ENCODE results near the gene MDP1.

The MDP1 gene

DNA sequence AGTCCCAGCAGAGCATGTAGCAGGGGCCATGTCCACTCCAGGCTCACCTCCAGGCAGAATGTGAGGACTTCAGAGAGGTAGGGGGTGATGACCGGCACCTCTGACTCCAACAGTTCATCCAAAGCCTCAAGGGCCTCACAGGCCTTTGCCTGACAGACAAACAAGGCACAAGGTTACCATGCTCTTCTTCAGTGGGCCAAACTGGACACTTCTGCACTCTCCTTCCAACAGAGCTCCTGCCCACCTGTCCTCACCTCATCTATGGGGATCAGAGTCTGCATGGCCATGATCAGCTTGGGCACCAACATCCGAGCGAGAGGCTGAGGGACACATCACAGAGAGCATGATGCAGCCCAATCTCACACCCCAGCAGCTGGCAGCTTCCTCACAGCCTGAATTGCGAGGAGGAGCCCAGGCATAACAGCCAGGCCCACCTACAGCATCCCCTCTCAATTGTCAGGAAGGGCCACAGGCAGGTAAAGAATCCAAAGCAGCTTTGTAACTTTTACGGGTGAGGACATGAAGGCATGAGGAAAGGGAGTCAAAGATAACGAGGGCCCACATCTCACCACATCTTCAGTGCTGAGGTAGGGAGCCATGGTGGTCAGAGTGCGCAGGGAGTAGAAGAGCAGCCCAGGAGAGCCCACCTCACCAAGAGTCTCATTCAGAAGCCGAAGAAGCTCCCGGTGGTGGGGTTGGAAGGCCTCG lies 28.9 kb downstream of the MDP1 start:
- DNase-seq (ENCODE audit: extremely low spot score) = no peak
- POLR2A ChIA-PET = interaction anchor here (1.0 to 3.2 kb wide), 6 partner anchors 7 to 81 kb away, joined by 3 to 20 read pairs (median 7); partner anchors contain the start of genes CHMP4A, EMC9 and TM9SF1
- TF ChIP-seq ARNT (IDR thresholded peaks at IDR 0.05) = no peak
- TF ChIP-seq SUZ12 (IDR thresholded peaks at IDR 0.05) = no peak
- no peak for TF ChIP-seq FOXM1 (IDR thresholded peaks at IDR 0.05; ENCODE audit: borderline replicate concordance)
- TF ChIP-seq BHLHE40 (IDR thresholded peaks at IDR 0.05; ENCODE audit: borderline replicate concordance) = no peak
- no peak for TF ChIP-seq TARDBP (IDR thresholded peaks at IDR 0.05)
- no peak for TF ChIP-seq L3MBTL2 (conservative IDR thresholded peaks at IDR 0.05)
- TF ChIP-seq FOXK2 (IDR thresholded peaks at IDR 0.05) = no peak
- TF ChIP-seq ELF4 (IDR thresholded peaks at IDR 0.05) = no peak
- no peak for TF ChIP-seq NFRKB (IDR thresholded peaks at IDR 0.05)
- CTCF ChIA-PET = interaction anchor here (1.7 kb wide), 1 partner anchor 26 kb away, joined by 3 read pairs; the partner anchor contains the start of gene IRF9

DNA sequence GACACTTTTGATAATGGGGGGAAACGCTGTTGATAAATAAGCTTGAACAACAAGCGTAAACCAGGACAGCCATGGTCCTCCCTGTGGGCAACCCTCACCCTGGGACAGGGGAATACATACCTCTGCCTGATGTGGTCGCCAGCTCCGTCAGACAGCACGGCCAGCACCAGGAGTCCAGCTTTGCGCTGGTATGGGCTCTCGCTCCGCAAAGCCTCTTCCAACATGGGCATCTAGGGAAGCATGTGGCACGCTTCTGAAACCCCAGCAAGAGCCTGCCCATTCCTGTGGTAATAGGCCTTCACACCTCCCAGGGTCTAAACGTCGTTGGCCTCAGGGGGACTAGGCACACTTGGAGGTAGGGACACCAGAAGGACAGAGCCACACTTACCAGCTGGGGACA lies 30.1 kb downstream of the MDP1 start:
- DNase-seq (ENCODE audit: extremely low spot score) = no peak
- ChIA-PET CTCF (interaction anchor here (1.6 kb wide), 1 partner anchor 24 kb away, joined by 4 read pairs; the partner anchor contains the start of gene IRF9), POLR2A (interaction anchor here (0.7 to 2.9 kb wide), 4 partner anchors 8 to 44 kb away, joined by 3 to 14 read pairs (median 4); partner anchors contain the start of genes EMC9 and TM9SF1)
- TF ChIP-seq TARDBP (IDR thresholded peaks at IDR 0.05) = no peak
- TF ChIP-seq FOXM1 (IDR thresholded peaks at IDR 0.05; ENCODE audit: borderline replicate concordance) = no peak
- no peak for TF ChIP-seq BHLHE40 (IDR thresholded peaks at IDR 0.05; ENCODE audit: borderline replicate concordance)
- TF ChIP-seq CTBP1 (IDR thresholded peaks at IDR 0.05; ENCODE audit: borderline replicate concordance) = no peak
- no peak for TF ChIP-seq NFRKB (IDR thresholded peaks at IDR 0.05)
- TF ChIP-seq HDGF (IDR thresholded peaks at IDR 0.05; ENCODE audit: borderline replicate concordance) = no peak
- TF ChIP-seq ARNT (IDR thresholded peaks at IDR 0.05) = no peak
- TF ChIP-seq, protein P1, sequence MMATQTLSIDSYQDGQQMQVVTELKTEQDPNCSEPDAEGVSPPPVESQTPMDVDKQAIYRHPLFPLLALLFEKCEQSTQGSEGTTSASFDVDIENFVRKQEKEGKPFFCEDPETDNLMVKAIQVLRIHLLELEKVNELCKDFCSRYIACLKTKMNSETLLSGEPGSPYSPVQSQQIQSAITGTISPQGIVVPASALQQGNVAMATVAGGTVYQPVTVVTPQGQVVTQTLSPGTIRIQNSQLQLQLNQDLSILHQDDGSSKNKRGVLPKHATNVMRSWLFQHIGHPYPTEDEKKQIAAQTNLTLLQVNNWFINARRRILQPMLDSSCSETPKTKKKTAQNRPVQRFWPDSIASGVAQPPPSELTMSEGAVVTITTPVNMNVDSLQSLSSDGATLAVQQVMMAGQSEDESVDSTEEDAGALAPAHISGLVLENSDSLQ (IDR thresholded peaks at IDR 0.05) = no peak
- TF ChIP-seq ZNF384 (IDR thresholded peaks at IDR 0.05) = no peak
- no peak for TF ChIP-seq SP1 (IDR thresholded peaks at IDR 0.05)
- TF ChIP-seq L3MBTL2 (conservative IDR thresholded peaks at IDR 0.05) = no peak
- TF ChIP-seq LEF1 (IDR thresholded peaks at IDR 0.05; ENCODE audit: borderline replicate concordance) = no peak
- TF ChIP-seq ELF4 (IDR thresholded peaks at IDR 0.05) = no peak
- TF ChIP-seq FOXK2 (IDR thresholded peaks at IDR 0.05) = no peak
- TF ChIP-seq FOXA1 (IDR thresholded peaks at IDR 0.05) = no peak
- TF ChIP-seq SUZ12 (IDR thresholded peaks at IDR 0.05) = no peak

DNA sequence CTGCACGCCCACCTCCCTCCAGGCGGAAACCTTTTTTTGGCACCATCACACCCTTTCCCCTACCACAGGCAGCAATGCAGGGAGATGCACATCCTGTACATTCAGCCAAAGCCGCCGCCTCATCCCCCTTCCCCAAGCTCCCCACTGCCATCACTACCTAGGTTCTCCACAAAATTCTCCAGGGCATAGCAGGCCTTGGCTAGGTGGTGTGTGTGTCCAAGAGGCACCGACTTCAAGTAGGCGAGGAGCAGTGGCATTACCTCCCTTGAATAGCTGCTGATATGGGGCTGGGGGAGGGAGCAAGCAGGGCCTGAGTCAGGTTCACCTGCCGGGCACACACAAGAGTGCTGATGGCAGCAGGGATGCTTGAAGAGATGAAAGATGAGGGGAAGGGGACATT lies 30.8 kb downstream of the MDP1 start:
- TF ChIP-seq SP1 (IDR thresholded peaks at IDR 0.05) (no peak), BHLHE40 (IDR thresholded peaks at IDR 0.05; ENCODE audit: borderline replicate concordance) (no peak), FOXK2 (IDR thresholded peaks at IDR 0.05) (no peak)
- CTCF ChIA-PET = interaction anchor here (1.6 kb wide), 1 partner anchor 24 kb away, joined by 4 read pairs; the partner anchor contains the start of gene IRF9
- POLR2A ChIA-PET = interaction anchor here (0.7 to 2.9 kb wide), 3 partner anchors 8 to 44 kb away, joined by 3 to 14 read pairs (median 4); partner anchors contain the start of genes EMC9 and TM9SF1
- DNase-seq (ENCODE audit: extremely low spot score) = no peak

DNA sequence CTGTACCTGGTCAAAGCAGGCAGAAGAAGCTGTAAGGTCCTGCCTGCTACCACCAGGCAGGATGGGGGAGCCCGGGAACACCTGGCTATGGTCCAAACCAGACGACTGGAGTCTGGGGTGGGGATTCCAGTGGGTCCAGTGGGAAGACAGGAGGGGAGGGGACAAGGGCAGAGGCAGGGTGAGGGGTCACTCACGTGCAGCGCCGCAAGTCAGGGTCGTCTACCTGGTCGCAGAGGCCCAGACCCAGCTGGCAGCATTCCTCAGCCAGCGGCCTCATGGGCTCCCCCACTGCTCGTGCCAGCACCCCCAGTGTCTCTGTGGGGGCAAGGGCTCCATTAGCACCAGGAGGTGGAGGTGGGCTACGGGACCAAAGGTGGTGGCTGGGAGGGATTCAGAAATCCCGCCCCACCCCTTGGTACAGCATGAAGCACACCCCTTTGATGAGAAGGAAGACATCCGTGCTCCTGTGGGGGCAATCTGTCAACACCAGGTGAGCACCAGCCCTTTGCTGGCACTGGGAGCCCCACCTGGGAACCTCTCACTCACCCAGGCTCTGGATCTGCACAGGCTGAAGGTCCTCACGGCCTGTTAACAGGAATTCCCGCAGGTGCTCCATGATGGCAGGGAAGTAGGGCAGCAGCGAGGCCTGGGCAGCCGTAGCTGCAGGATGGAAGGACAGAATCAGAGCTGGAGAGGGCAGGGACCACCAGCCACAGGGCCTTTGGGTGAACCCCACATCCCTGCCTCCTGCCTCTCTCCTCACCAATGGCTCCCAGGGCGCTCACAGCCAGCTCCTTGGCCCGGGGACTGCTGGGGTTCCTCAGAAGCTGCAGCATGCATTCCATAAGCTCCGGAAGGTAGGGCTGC lies 31.5 kb downstream of the MDP1 start:
- DNase-seq (ENCODE audit: extremely low spot score) = no peak
- ChIA-PET CTCF (interaction anchor here (1.6 kb wide), 1 partner anchor 23 kb away, joined by 4 read pairs; the partner anchor contains the start of gene IRF9), POLR2A (interaction anchor here (2.9 kb wide), 1 partner anchor 11 kb away, joined by 14 read pairs; the partner anchor contains the start of gene TM9SF1)
- TF ChIP-seq, protein P1 (IDR thresholded peaks at IDR 0.05) = no peak
- TF ChIP-seq BHLHE40 (IDR thresholded peaks at IDR 0.05; ENCODE audit: borderline replicate concordance) (no peak), TARDBP (IDR thresholded peaks at IDR 0.05) (no peak), ARNT (IDR thresholded peaks at IDR 0.05) (no peak), LEF1 (IDR thresholded peaks at IDR 0.05; ENCODE audit: borderline replicate concordance) (no peak), L3MBTL2 (conservative IDR thresholded peaks at IDR 0.05) (no peak)

DNA sequence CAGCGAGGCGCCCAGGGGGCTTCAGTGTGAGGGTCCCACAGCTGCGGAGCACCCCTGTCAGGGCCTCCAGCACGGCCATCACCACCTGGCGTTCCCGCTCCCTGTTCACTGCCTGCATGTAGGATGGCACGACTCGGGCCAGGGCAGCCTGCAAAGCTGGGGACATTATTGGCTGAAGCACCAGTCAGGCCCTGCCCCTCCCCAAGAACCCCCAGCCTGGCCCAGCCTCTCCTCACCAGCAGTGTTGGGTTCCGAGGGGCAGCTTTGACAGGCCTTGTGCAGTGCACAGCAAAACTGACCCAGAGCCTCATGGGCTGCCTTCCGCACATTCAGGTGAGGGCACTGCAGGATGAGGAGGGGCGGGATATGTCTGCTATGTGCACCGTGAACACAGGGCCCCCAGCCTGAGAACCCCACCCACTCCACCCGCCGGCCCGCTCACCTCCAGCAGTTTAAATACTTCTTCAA lies 32.8 kb downstream of the MDP1 start:
- no peak for DNase-seq (ENCODE audit: extremely low spot score)
- CTCF ChIA-PET = interaction anchor here (1.1 kb wide), 1 partner anchor 125 kb away, joined by 3 read pairs; no protein-coding TSS in a partner anchor
- TF ChIP-seq CTBP1 (IDR thresholded peaks at IDR 0.05; ENCODE audit: borderline replicate concordance) (no peak), FOXM1 (IDR thresholded peaks at IDR 0.05; ENCODE audit: borderline replicate concordance) (no peak), ELF4 (IDR thresholded peaks at IDR 0.05) (no peak), FOXK2 (IDR thresholded peaks at IDR 0.05) (no peak), TARDBP (IDR thresholded peaks at IDR 0.05) (no peak), L3MBTL2 (conservative IDR thresholded peaks at IDR 0.05) (no peak), BHLHE40 (IDR thresholded peaks at IDR 0.05; ENCODE audit: borderline replicate concordance) (no peak), ARNT (IDR thresholded peaks at IDR 0.05) (no peak), ZNF384 (IDR thresholded peaks at IDR 0.05) (no peak)
- TF ChIP-seq, protein P1 (IDR thresholded peaks at IDR 0.05) = no peak
- POLR2A ChIA-PET = interaction anchor here (0.8 to 1.0 kb wide), 2 partner anchors 30 to 42 kb away, joined by 3 to 4 read pairs; partner anchors contain the start of genes CHMP4A and EMC9

Data from HEK293T (cell line).